GM21528 (cell line): Measurements from ENCODE around the gene AGGF1.
"Not testable (repeated sequence)": the region's sequence is repeated elsewhere in the genome, so short reads cannot be mapped to it uniquely, and the experiment has no call there.

Experiments used
- ATAC-seq: cut with Tn5 transposase; IDR thresholded peaks from one replicate; pipeline ENCODE4 v1.9.1; 2021; ENCODE audit warnings: mild to moderate bottlenecking, moderate library complexity; ENCODE audit not compliant: unreplicated experiment, low FRiP score

AGGF1 gene

GRCh38 chr5:77030097-77031071 lies at the start of gene AGGF1:
Gene AGGF1, plus strand, starts transcription at chr5:77030404. Its CDS starts 363 bp downstream, at chr5:77030767.
- ATAC-seq = peak; percentile 98

GRCh38 chr5:76980518-76981144 lies 49.6 kb upstream of the AGGF1 start:
- ATAC-seq = no peak

GRCh38 chr5:76982450-76982849 lies 47.8 kb upstream of the AGGF1 start:
- no peak for ATAC-seq

GRCh38 chr5:76983468-76983867 lies 46.7 kb upstream of the AGGF1 start:
- ATAC-seq = no peak

GRCh38 chr5:76986825-76987526 lies 43.2 kb upstream of the AGGF1 start:
- no peak for ATAC-seq

GRCh38 chr5:76990899-76991459 lies 39.2 kb upstream of the AGGF1 start:
- no peak for ATAC-seq

GRCh38 chr5:76993436-76993835 lies 36.8 kb upstream of the AGGF1 start:
- not testable (repeated sequence) for ATAC-seq

GRCh38 chr5:76994337-76994736 lies 35.9 kb upstream of the AGGF1 start:
- ATAC-seq = no peak

- not testable (repeated sequence) for ATAC-seq
Measured at GRCh38 chr5:76998251-76998650, 32.0 kb upstream of the AGGF1 start.

- ATAC-seq = no peak
Measured at GRCh38 chr5:76999451-76999850, 30.8 kb upstream of the AGGF1 start.

- no peak for ATAC-seq
Measured at GRCh38 chr5:77003246-77003645, 27.0 kb upstream of the AGGF1 start.

GRCh38 chr5:77006124-77006523 lies 24.1 kb upstream of the AGGF1 start:
- ATAC-seq = no peak

- no peak for ATAC-seq
Measured at GRCh38 chr5:77008413-77008812, 21.8 kb upstream of the AGGF1 start.

- ATAC-seq = no peak
Measured at GRCh38 chr5:77010243-77010642, 20.0 kb upstream of the AGGF1 start.

GRCh38 chr5:77011498-77011897 lies 18.7 kb upstream of the AGGF1 start:
- no peak for ATAC-seq

- no peak for ATAC-seq
Measured at GRCh38 chr5:77012601-77013000, 17.6 kb upstream of the AGGF1 start.

- no peak for ATAC-seq
Measured at GRCh38 chr5:77015938-77016569, 14.2 kb upstream of the AGGF1 start.

GRCh38 chr5:77016962-77017361 lies 13.2 kb upstream of the AGGF1 start:
- ATAC-seq = no peak

GRCh38 chr5:77017668-77018067 lies 12.5 kb upstream of the AGGF1 start:
- no peak for ATAC-seq
